Loucy (cell line): ENCODE data around the gene ZSCAN30.

Source experiments
- CTCF ChIP-seq: fragments of 200-600 bp; sonication (generic); conservative IDR thresholded peaks from 2 replicates; pipeline ENCODE4 v1.5.1; 2014; ENCODE audit warnings: mild to moderate bottlenecking, antibody characterized with exemption, low read length
- EZH2phosphoT487 ChIP-seq: fragments of 200-600 bp; IDR thresholded peaks from 2 replicates; pipeline ENCODE4 v1.6.1; 2018; ENCODE audit warnings: antibody characterized with exemption, mild to moderate bottlenecking, moderate library complexity, borderline replicate concordance

GRCh38 chr18:35334212-35334611 lies 44.2 kb upstream of the ZSCAN30 start:
- TF ChIP-seq CTCF (no peak), EZH2phosphoT487 (no peak)
